CD4-positive, alpha-beta memory T cell (primary cell): Measurements from ENCODE around the gene LIMS2. TPM values are rescaled to one million over a fixed set of nuclear protein-coding genes. Genes with fewer than 3 reads are reported as not detected.
A peak's percentile ranks its signal among the peaks of the same experiment; 100 is the strongest.

Experiments
- CTCF ChIA-PET: fragments of 350-600 bp; sonication (Branson Sonifier 250); formaldehyde crosslinking; loops from one replicate; lab custom pipeline; 2021; ENCODE audit warnings: inconsistent platforms; ENCODE audit not compliant: partially characterized antibody; lab: Charles Lee
- POLR2A ChIA-PET: fragments of 350-600 bp; sonication (Branson Sonifier 250); formaldehyde crosslinking; loops from one replicate; lab custom pipeline; 2021; ENCODE audit not compliant: partially characterized antibody; lab: Charles Lee
- DNase-seq, 5 donors: peaks; one replicate each; pipeline versions ENCODE4 v3.0.0 to v3.0.0-alpha.2; 2020 to 2022; ENCODE audit warnings: mixed read lengths in 1 of 5
- H3K27ac ChIP-seq: one replicate; pipeline ENCODE4 v1.7.0; 2013; ENCODE audit warnings: low read depth, low read length
- H3K27me3 ChIP-seq: 2 replicates; pipeline ENCODE4 v1.7.0; 2013; ENCODE audit warnings: mild to moderate bottlenecking, low read length, moderate library complexity; ENCODE audit not compliant: insufficient read depth
- H3K36me3 ChIP-seq: 2 replicates; pipeline ENCODE4 v1.7.0; 2013; ENCODE audit warnings: mild to moderate bottlenecking, low read length, moderate library complexity; ENCODE audit not compliant: insufficient read depth
- H3K4me1 ChIP-seq: 2 replicates; pipeline ENCODE4 v1.7.0; 2013; ENCODE audit warnings: mild to moderate bottlenecking, low read length, moderate library complexity; ENCODE audit not compliant: insufficient read depth
- H3K4me3 ChIP-seq, 2 donors: one replicate each; pipeline ENCODE4 v1.7.0; 2013; ENCODE audit warnings: low read length in 2 of 2, mild to moderate bottlenecking in 1 of 2
- H3K9me3 ChIP-seq, 2 donors: one replicate each; pipeline ENCODE4 v1.7.0; 2013; ENCODE audit warnings: low read length in 2 of 2, control low read depth in 1 of 2; ENCODE audit not compliant: control insufficient read depth in 1 of 2
- H3K27ac Mint-ChIP-seq, 7 donors: one replicate each; pipeline ENCODE4 v1.8.0; 2020 to 2021; ENCODE audit warnings: mixed read lengths in 7 of 7, mild to moderate bottlenecking in 6 of 7, inconsistent platforms in 3 of 7, moderate library complexity in 3 of 7
- H3K27me3 Mint-ChIP-seq, 2 donors: one replicate each; pipeline ENCODE4 v1.8.0; 2020 to 2021; ENCODE audit warnings: mixed read lengths in 2 of 2
- H3K36me3 Mint-ChIP-seq, 2 donors: one replicate each; pipeline ENCODE4 v1.8.0; 2020 to 2021; ENCODE audit warnings: mixed read lengths in 2 of 2, inconsistent platforms in 1 of 2, mild to moderate bottlenecking in 1 of 2
- H3K4me1 Mint-ChIP-seq, 4 donors: one replicate each; pipeline ENCODE4 v1.8.0; 2020 to 2021; ENCODE audit warnings: mixed read lengths in 4 of 4, mild to moderate bottlenecking in 1 of 4
- H3K4me3 Mint-ChIP-seq, 8 donors: one replicate each; pipeline ENCODE4 v1.8.0; 2020 to 2021; ENCODE audit warnings: mixed read lengths in 8 of 8, mild to moderate bottlenecking in 7 of 8, moderate library complexity in 6 of 8, inconsistent platforms in 3 of 8
- H3K9me3 Mint-ChIP-seq, 8 donors: one replicate each; pipeline ENCODE4 v1.8.0; 2020 to 2021; ENCODE audit warnings: mixed read lengths in 8 of 8, mild to moderate bottlenecking in 5 of 8, inconsistent platforms in 3 of 8, moderate library complexity in 1 of 8
- intact Hi-C: fragments of 100-400 bp; cut with micrococcal nuclease; formaldehyde crosslinking; loops from one replicate; pipeline ENCODE4 v1.15.1; 2023
- polyA plus RNA-seq, 2 donors: library from polyadenylated mRNA; unstranded; fragments of 300-500 nt; fragmentation: Illumina TruSeq; gene quantifications; one replicate each; pipeline ENCODE4 v1.2.3, GENCODE V29; 2021
- total RNA-seq, 2 experiments: library from RNA; stranded (reverse); gene quantifications; one replicate each; pipeline ENCODE4 v1.2.3, GENCODE V29; 2021

LIMS2 gene
- total and polyA plus RNA-seq, 4 experiments from 2014 or later, result 6.0 to 15.9 (median 9.0) TPM

GRCh38 chr2:127597046-127597983 is 78.0 kb downstream of the LIMS2 start:
- H3K27me3 ChIP-seq, result no peaks in the 10 kb centered on the region
- no peak for DNase-seq

GRCh38 chr2:127596311-127597045 is 78.9 kb downstream of the LIMS2 start:
- POLR2A ChIA-PET, result no interaction called here
- Mint-ChIP-seq H3K9me3 (no peaks in the 10 kb centered on the region), H3K36me3 (no peaks in the 10 kb centered on the region), H3K27ac (peak overlapping the region in 1 of 7 donors; percentile 51), H3K4me1 (peaks cover 0 to 10% (median 2%) of the 10 kb centered on the region in 4 donors), H3K4me3 (no peak overlapping the region), H3K27me3 (peaks cover 0 to 5% of the 10 kb centered on the region in 2 donors)
- Histone ChIP-seq H3K9me3 (no peaks in the 10 kb centered on the region), H3K4me1 (no peaks in the 10 kb centered on the region), H3K27ac (no peak overlapping the region), H3K4me3 (no peak overlapping the region), H3K27me3 (no peaks in the 10 kb centered on the region), H3K36me3 (no peaks in the 10 kb centered on the region)
- CTCF ChIA-PET, result no interaction called here
- intact Hi-C loops, result no loop called here
- no peak for DNase-seq

More at GRCh38 chr2:127597046-127597983, 78.0 kb downstream of the LIMS2 start:
- no peak overlapping the region for H3K27ac ChIP-seq
- H3K4me1 ChIP-seq, result no peaks in the 10 kb centered on the region
- H3K36me3 Mint-ChIP-seq, result no peaks in the 10 kb centered on the region
- H3K4me3 ChIP-seq, result no peak overlapping the region
- H3K36me3 ChIP-seq, result no peaks in the 10 kb centered on the region
- H3K4me3 Mint-ChIP-seq, result no peak overlapping the region
- H3K4me1 Mint-ChIP-seq, result peaks cover 0 to 10% (median 2%) of the 10 kb centered on the region in 4 donors
- H3K9me3 ChIP-seq, result no peaks in the 10 kb centered on the region
- ChIA-PET CTCF (no interaction called here), POLR2A (no interaction called here)
- intact Hi-C loops, result no loop called here
- peaks cover 0 to 5% of the 10 kb centered on the region in 2 donors for H3K27me3 Mint-ChIP-seq
- H3K27ac Mint-ChIP-seq, result peak overlapping the region in 1 of 7 donors; percentile 51
- no peaks in the 10 kb centered on the region for H3K9me3 Mint-ChIP-seq

GRCh38 chr2:127594116-127594591 is 81.2 kb downstream of the LIMS2 start:
- no peak overlapping the region for H3K4me3 ChIP-seq
- Mint-ChIP-seq H3K4me1 (peaks cover 0 to 10% (median 2%) of the 10 kb centered on the region in 4 donors), H3K36me3 (no peaks in the 10 kb centered on the region), H3K9me3 (no peaks in the 10 kb centered on the region), H3K27ac (peak overlapping the region in 1 of 7 donors; percentile 64), H3K27me3 (peaks cover 0 to under 1% of the 10 kb centered on the region in 2 donors), H3K4me3 (no peak overlapping the region)
- H3K4me1 ChIP-seq, result no peaks in the 10 kb centered on the region
- CTCF ChIA-PET, result no interaction called here
- H3K27me3 ChIP-seq, result no peaks in the 10 kb centered on the region
- H3K36me3 ChIP-seq, result no peaks in the 10 kb centered on the region
- H3K9me3 ChIP-seq, result no peaks in the 10 kb centered on the region
- no peak overlapping the region for H3K27ac ChIP-seq
- DNase-seq, result no peak
- intact Hi-C loops, result loop anchor here (5.0 kb wide), 1 partner anchor 108 kb away; the partner anchor contains the start of gene SFT2D3
- POLR2A ChIA-PET, result interaction anchor here (0.6 to 0.7 kb wide), 2 partner anchors 310 to 405 kb away, joined by 3 read pairs; no protein-coding TSS in a partner anchor

GRCh38 chr2:127593228-127594115 is 81.9 kb downstream of the LIMS2 start:
- no peaks in the 10 kb centered on the region for H3K27me3 ChIP-seq
- peaks cover 0 to 10% (median 2%) of the 10 kb centered on the region in 4 donors for H3K4me1 Mint-ChIP-seq
- no peaks in the 10 kb centered on the region for H3K9me3 ChIP-seq
- no peak for DNase-seq
- H3K36me3 Mint-ChIP-seq, result no peaks in the 10 kb centered on the region
- no peak overlapping the region for H3K4me3 ChIP-seq
- no peak overlapping the region for H3K27ac ChIP-seq
- POLR2A ChIA-PET, result interaction anchor here (0.7 kb wide), 1 partner anchor 311 kb away, joined by 3 read pairs; no protein-coding TSS in a partner anchor
- no peaks in the 10 kb centered on the region for H3K27me3 Mint-ChIP-seq
- H3K36me3 ChIP-seq, result no peaks in the 10 kb centered on the region
- CTCF ChIA-PET, result interaction anchor here (4.2 kb wide), 1 partner anchor 56 kb away, joined by 98 read pairs; no protein-coding TSS in a partner anchor
- no peak overlapping the region for H3K27ac Mint-ChIP-seq
- intact Hi-C loops, result loop anchor here (5.0 kb wide), 1 partner anchor 109 kb away; the partner anchor contains the start of gene SFT2D3
- H3K4me1 ChIP-seq, result no peaks in the 10 kb centered on the region
- no peak overlapping the region for H3K4me3 Mint-ChIP-seq
- no peaks in the 10 kb centered on the region for H3K9me3 Mint-ChIP-seq

- Mint-ChIP-seq H3K36me3 (no peaks in the 10 kb centered on the region), H3K27me3 (peaks cover 0 to under 1% of the 10 kb centered on the region in 2 donors), H3K27ac (no peak overlapping the region), H3K9me3 (no peaks in the 10 kb centered on the region), H3K4me1 (peaks cover 0 to 10% (median 2%) of the 10 kb centered on the region in 4 donors), H3K4me3 (no peak overlapping the region)
- no peaks in the 10 kb centered on the region for H3K4me1 ChIP-seq
- no peaks in the 10 kb centered on the region for H3K9me3 ChIP-seq
- no peak overlapping the region for H3K27ac ChIP-seq
- H3K27me3 ChIP-seq, result no peaks in the 10 kb centered on the region
- ChIA-PET POLR2A (no interaction called here), CTCF (interaction anchor here (4.2 kb wide), 1 partner anchor 57 kb away, joined by 98 read pairs; no protein-coding TSS in a partner anchor)
- intact Hi-C loops, result loop anchor here (5.0 kb wide), 1 partner anchor 110 kb away; the partner anchor contains the start of gene SFT2D3
- no peak for DNase-seq
- H3K36me3 ChIP-seq, result no peaks in the 10 kb centered on the region
- no peak overlapping the region for H3K4me3 ChIP-seq
Observed at GRCh38 chr2:127592761-127593227, 82.5 kb downstream of the LIMS2 start.

GRCh38 chr2:127591221-127591923 is 84.0 kb downstream of the LIMS2 start:
- Mint-ChIP-seq H3K27ac (no peak overlapping the region), H3K4me3 (no peak overlapping the region), H3K4me1 (peaks cover 0 to 10% (median 2%) of the 10 kb centered on the region in 4 donors), H3K27me3 (peaks cover 0 to 2% of the 10 kb centered on the region in 2 donors), H3K9me3 (no peaks in the 10 kb centered on the region), H3K36me3 (no peaks in the 10 kb centered on the region)
- ChIA-PET POLR2A (interaction anchor here (0.7 to 1.4 kb wide), 4 partner anchors 8 to 110 kb away, joined by 3 to 8 read pairs (median 4); partner anchors contain the start of gene SFT2D3), CTCF (interaction anchor here (0.6 to 4.2 kb wide), 21 partner anchors 8 to 383 kb away, joined by 3 to 98 read pairs (median 4); partner anchors contain the start of gene GPR17)
- Histone ChIP-seq H3K36me3 (no peaks in the 10 kb centered on the region), H3K4me1 (no peaks in the 10 kb centered on the region), H3K9me3 (no peaks in the 10 kb centered on the region), H3K27ac (no peak overlapping the region), H3K27me3 (no peaks in the 10 kb centered on the region), H3K4me3 (no peak overlapping the region)
- intact Hi-C loops, result loop anchor here (1.0 to 5.0 kb wide), 2 partner anchors 58 to 111 kb away; partner anchors contain the start of gene SFT2D3
- DNase-seq, result peak; percentile 44 to 56 (median 49)
